Measurements from ENCODE around the gene GARRE1.

GARRE1 gene

DNA sequence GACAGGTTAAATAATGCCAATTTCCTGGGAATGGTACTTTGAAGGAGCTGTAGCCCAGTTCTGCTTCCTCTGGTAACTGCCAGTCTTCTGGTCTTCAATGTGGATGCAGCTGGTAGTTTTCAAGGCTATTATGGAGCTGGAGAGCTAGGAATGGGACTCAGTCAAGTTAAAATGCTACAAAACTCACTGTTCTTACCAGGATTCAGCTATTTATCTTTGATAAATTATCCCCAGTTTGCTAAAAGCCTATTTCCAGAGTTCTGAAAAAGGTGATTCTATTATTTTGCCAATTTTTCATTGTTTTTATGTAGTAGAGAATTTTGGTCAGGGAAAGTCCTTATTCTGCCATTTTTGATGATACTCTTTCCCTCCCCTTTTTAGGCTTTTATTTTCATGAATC, 40.7 kb downstream of the GARRE1 start:
- no peak for DNase-seq

DNA sequence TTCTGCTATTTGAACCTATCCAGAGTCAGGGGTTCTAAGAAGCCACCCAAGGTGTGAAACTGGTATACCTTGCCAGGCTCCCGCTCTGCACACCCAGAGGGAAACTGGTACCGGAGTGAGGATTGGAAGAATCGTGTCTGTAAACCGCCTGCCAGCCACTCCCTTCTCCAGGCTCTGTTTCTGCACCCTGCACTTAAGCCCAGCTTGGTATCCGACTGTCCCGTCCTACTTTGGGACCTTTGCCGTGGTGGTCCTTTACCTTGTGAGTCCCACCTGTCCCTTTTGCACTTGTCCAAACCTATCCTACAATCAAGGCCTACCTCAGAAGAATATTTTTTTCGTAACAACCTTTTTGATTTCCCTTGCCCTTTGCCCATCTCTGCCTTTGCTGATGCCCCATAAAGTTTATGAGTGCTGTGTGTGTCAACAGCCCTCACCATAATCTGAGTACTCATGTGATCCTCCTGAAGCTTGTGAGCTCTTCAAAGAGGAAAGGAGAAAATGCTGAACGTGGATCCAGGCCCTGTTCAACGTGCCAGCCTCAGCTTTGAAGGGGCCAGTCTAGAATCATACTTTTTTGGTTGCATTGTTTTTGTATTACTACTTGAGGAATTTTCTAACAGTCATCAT, 44.7 kb downstream of the GARRE1 start:
- no peak for DNase-seq

DNA sequence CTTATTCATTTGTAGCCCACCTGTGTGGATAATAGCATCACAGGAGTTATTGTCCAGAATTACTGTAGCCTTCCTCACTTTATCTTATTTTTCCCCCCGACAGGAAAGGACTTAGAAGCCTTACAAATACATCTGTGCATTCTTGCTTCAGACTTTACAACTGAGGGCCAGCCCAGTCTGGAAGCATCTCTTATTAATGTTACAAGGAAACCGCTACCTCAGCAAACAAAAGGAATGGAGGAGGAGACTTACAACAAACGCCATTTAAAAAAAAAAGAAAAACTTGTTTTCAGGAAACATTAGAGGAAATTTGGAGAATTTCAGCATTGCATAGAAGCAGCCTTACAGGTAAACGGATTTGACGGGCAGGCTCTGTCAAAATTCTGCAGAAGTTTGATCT, 45.2 kb downstream of the GARRE1 start:
- DNase-seq: no peak

DNA sequence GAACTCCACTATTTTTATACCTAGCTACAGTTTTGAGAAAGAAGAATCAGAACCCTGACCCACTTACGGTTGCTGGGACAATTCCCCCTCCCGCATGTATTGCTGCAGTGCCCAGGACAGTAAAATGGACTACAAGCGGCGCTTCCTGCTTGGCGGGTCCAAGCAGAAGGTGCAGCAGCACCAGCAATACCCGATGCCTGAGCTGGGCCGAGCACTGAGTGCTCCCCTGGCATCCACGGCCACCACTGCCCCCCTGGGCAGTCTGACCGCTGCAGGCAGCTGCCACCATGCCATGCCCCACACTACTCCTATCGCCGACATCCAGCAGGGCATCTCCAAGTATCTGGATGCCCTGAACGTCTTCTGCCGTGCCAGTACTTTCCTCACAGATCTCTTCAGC, 46.0 kb downstream of the GARRE1 start:
- DNase-seq: no peak

DNA sequence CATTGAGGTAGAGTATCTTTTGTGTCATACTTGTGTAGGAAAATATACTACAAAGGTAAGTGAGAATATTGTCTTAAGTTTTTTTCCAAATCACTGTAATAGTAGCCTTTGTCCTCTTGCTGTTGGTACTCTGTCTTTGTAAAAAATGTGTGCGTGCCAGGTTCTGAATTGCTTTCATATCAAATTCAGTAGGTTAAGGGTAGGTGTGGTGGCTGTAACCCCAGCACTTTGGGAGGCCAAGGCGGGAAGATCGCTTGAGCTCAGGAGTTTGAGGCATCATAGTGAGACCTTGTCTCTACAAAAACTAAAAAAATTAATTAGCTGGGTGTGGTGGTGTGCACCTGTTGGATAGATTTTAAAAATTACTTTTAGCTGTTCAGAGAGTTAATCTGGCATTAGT, 46.6 kb downstream of the GARRE1 start:
- DNase-seq: no peak
